ENCODE measurements around the gene TESK2. TPM values are rescaled to one million over a fixed set of nuclear protein-coding genes. Genes with fewer than 3 reads are reported as not detected.

Gene TESK2
- polyA plus RNA-seq, 1 donor from 2014 or later = 0.51 TPM

- peaks cover 24% of the 10 kb centered on the region for H3K27me3 ChIP-seq (ENCODE audit: insufficient read depth, low read depth, low read length)
- H3K36me3 ChIP-seq (ENCODE audit: insufficient read depth, low read length) = no peaks in the 10 kb centered on the region
- H3K27ac ChIP-seq (ENCODE audit: low read length) = no peak overlapping the region
- no peak overlapping the region for H3K4me2 ChIP-seq (ENCODE audit: low read length)
- H3K9ac ChIP-seq (ENCODE audit: low read length) = no peak overlapping the region
- no peaks in the 10 kb centered on the region for H3K9me3 ChIP-seq (ENCODE audit: low read length)
- TF ChIP-seq CTCF (IDR thresholded peaks at IDR 0.05; ENCODE audit: poor library complexity, severe bottlenecking) = peak; percentile 80
- TF ChIP-seq EP300 (conservative IDR thresholded peaks at IDR 0.05; ENCODE audit: poor library complexity, severe bottlenecking) = no peak
- peak; percentile 74 for TF ChIP-seq RAD21 (conservative IDR thresholded peaks at IDR 0.05)
- TF ChIP-seq MXI1 (conservative IDR thresholded peaks at IDR 0.05; ENCODE audit: poor library complexity, severe bottlenecking) = peak; percentile 22
- TF ChIP-seq EZH2 (IDR thresholded peaks at IDR 0.05; ENCODE audit: borderline replicate concordance, insufficient read depth, low read length, poor library complexity, severe bottlenecking) = no peak
- TF ChIP-seq SMC3 (conservative IDR thresholded peaks at IDR 0.05; ENCODE audit: poor library complexity) = peak; percentile 88
- H2AFZ ChIP-seq (ENCODE audit: low read depth, low read length) = no peak overlapping the region
- no peaks in the 10 kb centered on the region for H4K20me1 ChIP-seq (ENCODE audit: insufficient read depth)
- no peaks in the 10 kb centered on the region for H3K9me2 ChIP-seq (ENCODE audit: insufficient read depth, low read length)
- no peak overlapping the region for H3K4me3 ChIP-seq (ENCODE audit: low read length)
- no peaks in the 10 kb centered on the region for H3F3A ChIP-seq (ENCODE audit: insufficient read depth, low read length, poor library complexity, severe bottlenecking)
- H3K79me2 ChIP-seq (replicated peaks; ENCODE audit: insufficient read depth, low read length) = no peaks in the 10 kb centered on the region
Measured at GRCh38 chr1:45493116-45493697, 2.2 kb upstream of the TESK2 start.

- no peaks in the 10 kb centered on the region for H3K9me3 ChIP-seq (ENCODE audit: low read length)
- H3K9ac ChIP-seq (ENCODE audit: low read length) = no peak overlapping the region
Measured at GRCh38 chr1:45492691-45493090, 1.7 kb upstream of the TESK2 start.

More at GRCh38 chr1:45492691-45493090, 1.7 kb upstream of the TESK2 start:
- H3K9me2 ChIP-seq (ENCODE audit: insufficient read depth, low read length) = no peaks in the 10 kb centered on the region
- H2AFZ ChIP-seq (ENCODE audit: low read depth, low read length) = no peak overlapping the region
- H3F3A ChIP-seq (ENCODE audit: insufficient read depth, low read length, poor library complexity, severe bottlenecking) = no peaks in the 10 kb centered on the region
- TF ChIP-seq POLR2AphosphoS5 (IDR thresholded peaks at IDR 0.05) (no peak), RAD21 (conservative IDR thresholded peaks at IDR 0.05) (no peak), MXI1 (conservative IDR thresholded peaks at IDR 0.05; ENCODE audit: poor library complexity, severe bottlenecking) (no peak), TAF1 (IDR thresholded peaks at IDR 0.05; ENCODE audit: low read depth) (no peak), EZH2 (IDR thresholded peaks at IDR 0.05; ENCODE audit: borderline replicate concordance, insufficient read depth, low read length, poor library complexity, severe bottlenecking) (no peak), REST (IDR thresholded peaks at IDR 0.05; ENCODE audit: borderline replicate concordance) (no peak), CTCF (IDR thresholded peaks at IDR 0.05; ENCODE audit: poor library complexity, severe bottlenecking) (no peak), SMC3 (conservative IDR thresholded peaks at IDR 0.05; ENCODE audit: poor library complexity) (no peak), EP300 (conservative IDR thresholded peaks at IDR 0.05; ENCODE audit: poor library complexity, severe bottlenecking) (no peak)
- H3K79me2 ChIP-seq (replicated peaks; ENCODE audit: insufficient read depth, low read length) = no peaks in the 10 kb centered on the region
- no peak overlapping the region for H3K4me3 ChIP-seq (ENCODE audit: low read length)
- H3K36me3 ChIP-seq (ENCODE audit: insufficient read depth, low read length) = no peaks in the 10 kb centered on the region
- peaks cover 27% of the 10 kb centered on the region for H3K27me3 ChIP-seq (ENCODE audit: insufficient read depth, low read depth, low read length)
- no peak overlapping the region for H3K27ac ChIP-seq (ENCODE audit: low read length)
- no peaks in the 10 kb centered on the region for H4K20me1 ChIP-seq (ENCODE audit: insufficient read depth)
- H3K4me2 ChIP-seq (ENCODE audit: low read length) = no peak overlapping the region

All from neural cell (in vitro differentiated cells).